ENCODE measurements around the gene C1orf216.

The C1orf216 gene

DNA sequence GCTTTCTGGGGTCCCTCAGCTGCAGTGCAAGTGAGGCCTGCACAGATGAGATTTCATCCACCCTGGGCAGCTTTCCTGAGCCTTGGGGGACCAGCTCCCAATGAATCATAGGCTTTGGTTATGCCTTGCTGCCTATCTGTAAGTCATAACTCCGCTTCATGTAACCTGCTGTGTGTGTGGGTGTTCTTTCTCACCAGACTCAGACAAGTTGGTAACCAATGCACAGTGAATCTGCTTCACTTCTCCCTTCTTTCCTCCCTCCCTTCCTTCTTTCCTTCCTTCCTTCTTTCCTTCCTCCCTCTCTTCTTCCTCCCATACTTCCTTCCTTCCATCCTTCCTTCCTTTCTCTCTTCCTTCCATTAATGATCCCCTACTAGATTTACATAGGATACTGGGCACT lies 42.9 kb downstream of the C1orf216 start:
- Mint-ChIP-seq H3K4me1 (no peaks in the 10 kb centered on the region), H3K27ac (no peak overlapping the region), H3K36me3 (no peaks in the 10 kb centered on the region), H3K9me3 (no peaks in the 10 kb centered on the region), H3K27me3 (no peaks in the 10 kb centered on the region), H3K4me3 (no peak overlapping the region)

DNA sequence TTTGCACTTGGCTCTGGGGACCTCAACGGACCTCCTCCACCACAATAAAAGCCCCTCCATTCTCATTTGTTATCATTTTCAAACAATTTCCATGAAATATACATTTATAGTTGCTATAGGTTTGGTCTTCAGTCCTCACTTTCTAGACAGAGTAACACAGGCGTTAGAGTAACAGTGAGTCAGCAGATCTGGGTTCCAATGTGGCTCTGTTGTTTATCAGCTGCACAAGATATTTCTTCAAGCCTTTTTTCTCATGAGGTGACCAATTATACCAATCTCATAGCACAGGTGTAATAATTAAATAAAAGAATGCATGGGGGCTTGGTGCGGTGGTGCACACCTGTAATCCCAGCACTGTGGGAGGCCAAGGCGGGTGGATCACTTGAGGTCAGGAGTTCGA lies 44.6 kb downstream of the C1orf216 start:
- Mint-ChIP-seq H3K27ac (no peak overlapping the region), H3K4me3 (no peak overlapping the region), H3K4me1 (no peaks in the 10 kb centered on the region), H3K27me3 (peaks cover 1% of the 10 kb centered on the region), H3K9me3 (no peaks in the 10 kb centered on the region), H3K36me3 (no peaks in the 10 kb centered on the region)

DNA sequence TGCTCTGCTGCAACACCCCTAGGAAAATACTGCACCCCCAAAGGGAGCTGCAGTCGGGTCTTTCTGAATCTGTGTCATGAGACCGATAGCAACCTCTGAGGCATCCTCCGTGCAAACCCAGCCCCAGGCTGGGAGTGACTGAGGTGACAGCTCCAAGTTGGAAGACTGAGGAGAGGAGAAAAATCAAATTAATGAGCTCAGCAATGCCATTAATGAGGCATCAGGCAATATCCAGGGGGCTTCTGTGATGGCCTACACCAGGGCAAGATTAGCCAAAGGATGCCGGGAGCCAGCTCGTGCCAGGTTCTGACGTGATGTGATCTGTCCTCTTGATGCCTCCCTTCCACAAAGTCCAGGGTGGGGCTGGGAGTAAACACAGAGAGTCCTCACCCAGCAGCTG lies 46.6 kb downstream of the C1orf216 start:
- H3K27me3 Mint-ChIP-seq: peaks cover 1% of the 10 kb centered on the region
- no peak overlapping the region for H3K4me3 Mint-ChIP-seq
- no peaks in the 10 kb centered on the region for H3K4me1 Mint-ChIP-seq
- H3K36me3 Mint-ChIP-seq: no peaks in the 10 kb centered on the region
- H3K27ac Mint-ChIP-seq: no peak overlapping the region
- H3K9me3 Mint-ChIP-seq: no peaks in the 10 kb centered on the region

DNA sequence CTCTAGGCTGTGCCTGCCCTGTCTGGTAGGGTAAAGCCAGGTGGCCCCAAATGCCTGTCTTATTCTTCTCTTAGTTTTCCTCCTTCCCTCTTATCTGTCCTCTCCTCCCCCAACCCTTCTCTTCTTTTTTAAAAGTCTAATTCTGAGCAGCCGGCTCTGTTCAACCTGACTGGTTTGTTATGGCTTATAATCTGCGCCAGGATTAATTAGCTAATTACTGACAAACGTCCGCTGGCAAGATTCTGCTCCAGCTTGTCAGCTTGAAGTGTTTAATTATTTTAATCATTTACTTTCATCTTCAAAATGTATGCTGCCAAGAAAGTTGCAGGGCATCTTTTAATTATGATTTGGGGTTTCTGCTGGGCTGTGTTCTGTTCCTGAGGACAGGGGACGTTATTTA lies 50.2 kb downstream of the C1orf216 start:
- H3K4me3 Mint-ChIP-seq: no peak overlapping the region
- peaks cover 6% of the 10 kb centered on the region for H3K27me3 Mint-ChIP-seq
- H3K36me3 Mint-ChIP-seq: no peaks in the 10 kb centered on the region
- H3K27ac Mint-ChIP-seq: no peak overlapping the region
- no peaks in the 10 kb centered on the region for H3K9me3 Mint-ChIP-seq
- H3K4me1 Mint-ChIP-seq: no peaks in the 10 kb centered on the region

DNA sequence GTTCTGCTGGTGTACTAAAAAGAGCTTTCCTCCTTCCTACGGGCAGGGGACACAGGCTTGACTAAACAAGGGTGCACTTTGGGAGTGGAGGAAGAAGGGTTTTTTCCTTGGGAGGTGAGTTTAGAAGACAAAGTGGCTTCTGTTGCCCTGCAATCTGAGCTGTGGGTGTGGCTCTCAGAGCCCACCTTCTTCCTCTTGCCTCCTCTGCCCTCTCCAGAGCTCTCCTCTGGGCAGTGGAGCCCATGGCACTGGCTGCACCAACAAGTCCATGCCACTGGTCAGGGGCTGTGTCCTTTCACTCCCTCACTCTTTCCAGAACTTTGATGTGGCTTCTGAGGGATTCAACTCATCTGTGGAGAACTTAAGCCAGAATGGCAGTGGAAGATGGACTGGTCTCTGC lies 51.8 kb downstream of the C1orf216 start:
- Mint-ChIP-seq H3K4me3 (no peak overlapping the region), H3K9me3 (no peaks in the 10 kb centered on the region), H3K36me3 (no peaks in the 10 kb centered on the region), H3K4me1 (no peaks in the 10 kb centered on the region), H3K27ac (no peak overlapping the region), H3K27me3 (peaks cover 6% of the 10 kb centered on the region)

DNA sequence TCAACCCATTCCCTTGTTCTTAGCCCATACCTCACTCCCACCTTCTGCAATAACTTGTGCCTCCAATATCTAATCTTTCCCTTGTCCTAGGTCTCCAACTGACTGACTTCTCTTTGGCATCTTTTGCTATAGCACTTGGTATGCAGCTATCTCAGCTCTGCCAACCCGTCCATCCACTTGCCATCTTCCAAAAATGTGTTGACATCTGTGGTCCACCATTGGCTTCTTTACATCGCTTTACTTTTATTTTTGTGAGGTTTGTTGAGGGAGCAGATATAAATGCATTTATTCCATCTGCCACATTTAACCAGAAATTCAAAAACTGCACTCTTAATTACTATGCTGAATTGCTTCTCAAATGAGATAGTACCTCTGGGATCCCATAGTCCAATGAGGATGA lies 52.5 kb downstream of the C1orf216 start:
- no peaks in the 10 kb centered on the region for H3K36me3 Mint-ChIP-seq
- no peaks in the 10 kb centered on the region for H3K4me1 Mint-ChIP-seq

More for the DNA sequence above, 52.5 kb downstream of the C1orf216 start:
- peaks cover 6% of the 10 kb centered on the region for H3K27me3 Mint-ChIP-seq
- H3K27ac Mint-ChIP-seq: no peak overlapping the region
- H3K9me3 Mint-ChIP-seq: no peaks in the 10 kb centered on the region
- H3K4me3 Mint-ChIP-seq: no peak overlapping the region
